HCEC 1CT (cell line): Measurements from ENCODE around the gene KIF27.
"Not testable (repeated sequence)": the region's sequence is repeated elsewhere in the genome, so short reads cannot be mapped to it uniquely, and the experiment has no call there.

Experiments used
- DNase-seq: peaks from one replicate; pipeline ENCODE4 v3.0.0-alpha.2; 2017

Gene KIF27, protein sequence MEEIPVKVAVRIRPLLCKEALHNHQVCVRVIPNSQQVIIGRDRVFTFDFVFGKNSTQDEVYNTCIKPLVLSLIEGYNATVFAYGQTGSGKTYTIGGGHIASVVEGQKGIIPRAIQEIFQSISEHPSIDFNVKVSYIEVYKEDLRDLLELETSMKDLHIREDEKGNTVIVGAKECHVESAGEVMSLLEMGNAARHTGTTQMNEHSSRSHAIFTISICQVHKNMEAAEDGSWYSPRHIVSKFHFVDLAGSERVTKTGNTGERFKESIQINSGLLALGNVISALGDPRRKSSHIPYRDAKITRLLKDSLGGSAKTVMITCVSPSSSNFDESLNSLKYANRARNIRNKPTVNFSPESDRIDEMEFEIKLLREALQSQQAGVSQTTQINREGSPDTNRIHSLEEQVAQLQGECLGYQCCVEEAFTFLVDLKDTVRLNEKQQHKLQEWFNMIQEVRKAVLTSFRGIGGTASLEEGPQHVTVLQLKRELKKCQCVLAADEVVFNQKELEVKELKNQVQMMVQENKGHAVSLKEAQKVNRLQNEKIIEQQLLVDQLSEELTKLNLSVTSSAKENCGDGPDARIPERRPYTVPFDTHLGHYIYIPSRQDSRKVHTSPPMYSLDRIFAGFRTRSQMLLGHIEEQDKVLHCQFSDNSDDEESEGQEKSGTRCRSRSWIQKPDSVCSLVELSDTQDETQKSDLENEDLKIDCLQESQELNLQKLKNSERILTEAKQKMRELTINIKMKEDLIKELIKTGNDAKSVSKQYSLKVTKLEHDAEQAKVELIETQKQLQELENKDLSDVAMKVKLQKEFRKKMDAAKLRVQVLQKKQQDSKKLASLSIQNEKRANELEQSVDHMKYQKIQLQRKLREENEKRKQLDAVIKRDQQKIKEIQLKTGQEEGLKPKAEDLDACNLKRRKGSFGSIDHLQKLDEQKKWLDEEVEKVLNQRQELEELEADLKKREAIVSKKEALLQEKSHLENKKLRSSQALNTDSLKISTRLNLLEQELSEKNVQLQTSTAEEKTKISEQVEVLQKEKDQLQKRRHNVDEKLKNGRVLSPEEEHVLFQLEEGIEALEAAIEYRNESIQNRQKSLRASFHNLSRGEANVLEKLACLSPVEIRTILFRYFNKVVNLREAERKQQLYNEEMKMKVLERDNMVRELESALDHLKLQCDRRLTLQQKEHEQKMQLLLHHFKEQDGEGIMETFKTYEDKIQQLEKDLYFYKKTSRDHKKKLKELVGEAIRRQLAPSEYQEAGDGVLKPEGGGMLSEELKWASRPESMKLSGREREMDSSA (N-terminal part only)

GRCh38 chr9:83920927-83921707 is at the start of gene KIF27:
KIF27 (minus strand) TSS chr9:83921432; CDS start chr9:83915591, 5,841 bp downstream.
- peak; percentile 97 for DNase-seq

DNA sequence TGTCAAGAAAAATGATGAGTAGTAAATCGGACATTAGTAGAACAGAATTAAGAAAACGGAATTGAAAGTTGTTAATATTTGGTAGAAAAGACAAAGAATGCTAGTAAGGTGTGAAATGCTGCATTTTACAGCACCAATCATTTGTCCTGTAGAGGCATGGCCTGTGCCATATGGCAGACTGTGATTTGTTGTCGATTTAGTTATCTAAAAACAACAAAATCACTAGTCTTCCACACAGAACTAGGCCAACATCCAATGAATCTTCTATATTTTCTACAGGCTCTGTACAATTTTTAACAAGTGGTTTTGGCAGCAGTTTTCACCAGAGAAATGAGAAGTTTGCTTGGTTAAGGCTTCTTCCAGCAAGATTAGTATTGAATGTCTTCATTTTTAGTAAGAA is 48.4 kb upstream of the KIF27 start:
- DNase-seq: no peak

GRCh38 chr9:83967073-83967472 is 45.8 kb upstream of the KIF27 start:
- DNase-seq: no peak

DNA sequence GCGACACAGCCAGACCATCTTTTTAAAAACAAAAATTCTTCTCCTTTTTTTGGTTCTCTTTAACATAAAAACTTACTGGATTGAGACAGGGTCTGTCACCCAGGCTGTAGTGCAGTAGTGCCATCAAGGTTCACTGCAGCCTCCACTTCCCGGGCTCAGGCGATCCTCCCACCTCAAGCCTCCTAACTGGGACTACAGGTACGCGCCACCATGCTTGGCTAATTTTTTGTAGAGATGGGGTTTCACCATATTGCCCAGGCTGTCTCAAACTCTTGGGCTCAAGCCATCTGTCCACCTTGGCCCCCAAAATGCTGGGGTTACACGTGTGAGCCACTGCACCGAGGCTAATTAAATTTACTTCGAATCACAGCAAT is 45.0 kb upstream of the KIF27 start:
- DNase-seq: no peak

GRCh38 chr9:83965350-83966208 is 44.3 kb upstream of the KIF27 start:
- peak; percentile 28 for DNase-seq

GRCh38 chr9:83964973-83965349 is 43.7 kb upstream of the KIF27 start:
- DNase-seq: peak; percentile 7

DNA sequence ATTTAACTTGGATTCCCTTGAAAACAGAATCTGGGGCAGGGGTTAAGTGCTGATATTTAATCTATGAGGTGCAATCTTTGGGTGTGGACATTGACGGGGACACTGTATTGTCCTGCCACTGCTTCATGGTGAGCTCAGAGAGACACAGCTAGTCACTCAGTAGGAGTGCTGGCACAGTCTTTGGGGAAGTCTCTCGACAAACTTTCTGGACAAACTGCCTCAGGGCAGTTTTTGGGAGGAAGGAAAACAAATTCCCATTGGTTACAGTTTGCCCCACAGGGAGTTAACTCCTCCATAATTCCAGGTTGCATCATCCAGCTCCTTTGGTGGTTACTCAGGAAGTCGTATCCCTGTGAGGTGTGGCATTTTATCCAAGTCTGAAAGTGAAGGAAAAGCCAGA is 40.9 kb upstream of the KIF27 start:
- DNase-seq: no peak

DNA sequence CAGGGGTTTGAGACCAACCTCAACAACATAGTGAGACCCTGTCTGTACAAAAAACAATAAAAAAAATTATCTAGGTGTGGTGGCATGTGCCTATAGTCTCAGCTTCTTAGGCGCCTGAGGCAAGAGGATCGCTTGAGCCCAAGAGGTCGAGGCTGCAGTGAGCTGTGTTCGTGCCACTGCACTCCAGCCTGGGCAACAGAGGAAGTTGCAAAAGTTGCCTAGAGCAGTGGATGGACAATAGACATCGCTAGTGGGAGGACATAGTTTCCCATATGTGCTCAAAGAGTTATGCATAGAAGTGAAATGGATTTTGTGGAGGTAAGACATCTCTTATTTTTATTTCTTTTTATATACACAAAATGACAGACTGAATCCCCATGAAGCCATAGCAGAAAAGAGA is 39.8 kb upstream of the KIF27 start:
- DNase-seq: no peak

GRCh38 chr9:83959061-83959460 is 37.8 kb upstream of the KIF27 start:
- peak; percentile 75 for DNase-seq

DNA sequence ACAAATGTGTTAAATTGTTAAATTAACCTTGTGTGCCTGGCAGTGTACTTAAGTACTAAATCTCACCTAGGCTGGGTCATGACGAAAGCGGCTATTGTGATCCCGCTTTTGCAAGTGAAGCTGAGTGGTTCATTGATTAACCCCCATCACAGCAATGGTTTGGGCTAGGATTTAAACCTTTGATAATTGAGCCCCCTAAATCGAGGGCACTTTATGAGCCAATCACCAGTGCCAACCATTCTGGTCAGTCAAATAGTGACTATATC is 35.9 kb upstream of the KIF27 start:
- no peak for DNase-seq

- DNase-seq: peak; percentile 63
Observed at GRCh38 chr9:83956436-83957247, 35.4 kb upstream of the KIF27 start.

DNA sequence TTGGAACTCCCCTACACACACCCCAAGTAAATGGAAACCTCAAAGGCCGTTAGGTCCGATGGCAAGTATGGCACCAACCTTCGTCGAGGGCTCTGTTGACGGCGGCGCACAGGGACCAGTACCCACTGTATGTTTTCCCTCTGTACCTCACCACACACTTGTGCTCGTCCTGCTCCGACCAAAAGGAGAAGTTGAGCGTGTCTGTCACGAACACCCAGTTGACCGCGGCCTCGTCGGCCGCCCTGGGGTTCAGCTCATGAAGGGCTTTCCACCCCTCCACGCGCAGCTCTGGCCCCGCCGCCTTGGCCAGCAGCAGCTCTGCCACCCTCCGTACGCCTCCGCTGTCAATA is 34.8 kb upstream of the KIF27 start:
- DNase-seq: peak; percentile 8

- DNase-seq: not testable (repeated sequence)
Observed at GRCh38 chr9:83948096-83948495, 26.9 kb upstream of the KIF27 start.

- no peak for DNase-seq
Observed at GRCh38 chr9:83940590-83941303, 19.5 kb upstream of the KIF27 start.

- DNase-seq: peak; percentile 58
Observed at GRCh38 chr9:83937861-83938455, 16.7 kb upstream of the KIF27 start.

DNA sequence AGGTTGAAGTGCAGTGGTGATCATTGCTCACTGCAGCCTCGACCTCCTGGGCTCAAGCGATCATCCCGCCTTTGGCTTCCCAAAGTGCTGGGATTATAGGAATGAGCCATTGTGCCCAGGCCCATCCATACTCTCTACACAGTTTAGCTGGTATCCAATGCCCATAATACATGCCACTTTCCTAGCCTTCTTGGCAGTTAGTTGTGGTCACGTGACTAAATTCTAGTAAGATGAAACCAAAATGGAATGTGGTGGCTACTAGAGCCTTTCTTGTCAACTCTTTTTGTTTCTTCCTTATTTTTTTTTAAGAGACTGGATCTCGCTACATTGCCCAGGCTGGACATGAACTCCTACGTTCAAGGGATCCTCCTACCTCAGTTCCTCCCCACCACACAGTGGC is 15.3 kb upstream of the KIF27 start:
- DNase-seq: no peak

GRCh38 chr9:83935276-83935935 is 14.2 kb upstream of the KIF27 start:
- peak; percentile 85 for DNase-seq

DNA sequence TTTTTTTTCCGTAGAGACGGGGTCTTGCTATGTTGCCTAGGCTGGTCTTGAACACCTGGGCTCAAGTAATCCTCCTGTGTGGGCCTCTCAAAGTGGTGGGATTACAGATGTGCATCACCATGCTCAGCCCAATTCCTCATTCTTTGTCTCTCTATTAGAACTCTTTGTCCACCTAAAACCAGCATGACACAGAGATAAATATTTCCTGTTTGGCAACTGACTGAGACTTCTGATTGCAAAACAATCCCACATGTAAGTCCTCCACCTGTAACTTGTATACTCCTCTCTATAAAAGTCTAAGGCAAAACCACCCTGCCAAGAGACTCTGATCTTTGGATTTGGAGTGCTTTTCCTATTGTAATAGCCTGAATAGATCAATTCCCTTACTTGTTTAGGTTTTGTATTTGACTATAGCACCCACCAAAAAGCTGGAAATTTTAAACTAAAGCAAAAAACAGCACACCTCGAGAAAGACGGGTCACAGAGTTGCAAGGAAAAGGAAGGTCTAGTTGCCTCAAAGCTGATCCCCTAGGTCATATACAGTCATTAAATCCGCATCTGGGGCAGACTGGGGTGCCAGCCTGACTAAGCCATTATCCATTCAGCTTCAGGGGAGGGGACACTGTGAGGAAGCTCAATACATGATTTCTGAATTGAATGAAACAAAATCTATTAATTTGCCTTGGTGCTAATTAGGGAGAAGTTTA is 13.5 kb upstream of the KIF27 start:
- DNase-seq: peak; percentile 78
